K562 (cell line): ENCODE measurements around the gene ROR2. TPM values are rescaled to one million over a fixed set of nuclear protein-coding genes. Genes with fewer than 3 reads are reported as not detected.
A peak's percentile ranks its signal among the peaks of the same experiment; 100 is the strongest.

Experiments used
- ATAC-seq: fragments of 200-7000 bp; cut with Tn5 transposase; 3 replicates; pipeline ENCODE4 v1.9.1; 2020; ENCODE audit warnings: moderate library complexity
- BruUV-seq: library from RNA; stranded (reverse); fragments of 400-500 nt; replicated peaks from 2 replicates; lab custom pipeline; 2021; lab: Mats Ljungman, UMichigan
- CTCF ChIA-PET: fragments of 300-600 bp; formaldehyde crosslinking; extraction: SDS; loops from one replicate; lab custom pipeline; 2021; ENCODE audit warnings: low intra/inter-chr PET ratio; lab: Yijun Ruan, JAX
- POLR2A ChIA-PET: fragments of 300-600, 350-650 bp; sonication (Branson Sonifier 250); formaldehyde crosslinking; extraction: SDS; loops from one replicate; lab custom pipeline; 2021; ENCODE audit warnings: antibody characterized with exemption, inconsistent platforms; lab: Yijun Ruan, JAX
- DNase-seq, 4 experiments: peaks; one replicate each; pipeline versions ENCODE4 v3.0.0 to v3.0.0-alpha.2; 2011 to 2018; ENCODE audit warnings: low spot score in 3 of 4, mixed read lengths in 3 of 4; ENCODE audit errors: extremely low read depth in 1 of 4
- FAIRE-seq: peaks from 2 replicates; lab custom pipeline; 2011; peaks lifted over from hg19 to GRCh38; lab: Jason Lieb, UNC
- H2AFZ ChIP-seq: 2 replicates; pipeline ENCODE4 v1.6.0; 2011; ENCODE audit warnings: low read depth, low read length, control low read depth, inconsistent platforms
- H3K27ac ChIP-seq: fragments of 200-600 bp; 3 replicates; pipeline ENCODE4 v1.8.0; 2011; ENCODE audit warnings: low read depth, mild to moderate bottlenecking, control low read depth, inconsistent platforms, low read length, moderate library complexity, mixed read lengths; ENCODE audit errors: extremely low read depth
- H3K27me3 ChIP-seq, 2 experiments: fragments of 300-600 bp in 1 of 2; 2 replicates in 1 of 2; 3 replicates in 1 of 2; pipeline versions ENCODE4 v1.6.0 to v1.8.0; 2011; ENCODE audit warnings: inconsistent platforms in 2 of 2, low read length in 2 of 2, mild to moderate bottlenecking in 1 of 2, mixed read lengths in 1 of 2, moderate library complexity in 1 of 2; ENCODE audit not compliant: control insufficient read depth in 2 of 2, insufficient read depth in 2 of 2
- H3K36me3 ChIP-seq: fragments of 300-600 bp; 3 replicates; pipeline ENCODE4 v1.8.0; 2011; ENCODE audit warnings: mild to moderate bottlenecking, low read length, inconsistent platforms; ENCODE audit not compliant: control insufficient read depth, insufficient read depth
- H3K4me1 ChIP-seq, 2 experiments: fragments of 200-600 bp in 1 of 2; replicated peaks in 1 of 2; 2 replicates in 1 of 2; 3 replicates in 1 of 2; pipeline versions ENCODE4 v1.5.1 to v1.8.0; 2011; ENCODE audit warnings: inconsistent platforms in 2 of 2, low read length in 2 of 2, mild to moderate bottlenecking in 1 of 2, mixed read lengths in 1 of 2, moderate library complexity in 1 of 2; ENCODE audit not compliant: control insufficient read depth in 2 of 2, insufficient read depth in 2 of 2
- H3K4me2 ChIP-seq: 2 replicates; pipeline ENCODE4 v1.6.1; 2011; ENCODE audit warnings: low read length, control low read depth, inconsistent platforms, mixed read lengths; ENCODE audit not compliant: insufficient read depth
- H3K4me3 ChIP-seq: fragments of 200-600 bp; sonication (generic), shearing (Covaris generic); 2 replicates; pipeline ENCODE4 v1.5.1; 2016; ENCODE audit warnings: control low read depth, inconsistent platforms
- H3K79me2 ChIP-seq: fragments of 200-600 bp; 3 replicates; pipeline ENCODE4 v1.8.0; 2011; ENCODE audit warnings: low read length, inconsistent platforms; ENCODE audit not compliant: control insufficient read depth, insufficient read depth
- H3K9ac ChIP-seq, 2 experiments: 2 replicates each; pipeline versions ENCODE4 v1.6.0 to v1.6.1; 2011; ENCODE audit warnings: low read depth in 2 of 2, low read length in 2 of 2, control low read depth in 1 of 2, inconsistent platforms in 1 of 2, mild to moderate bottlenecking in 1 of 2, mixed read lengths in 1 of 2; ENCODE audit not compliant: insufficient read depth in 1 of 2
- H3K9me1 ChIP-seq: one replicate; pipeline ENCODE4 v1.6.0; 2011; ENCODE audit warnings: inconsistent platforms, mild to moderate bottlenecking, low read length, moderate library complexity; ENCODE audit not compliant: control insufficient read depth, insufficient read depth
- H3K9me3 ChIP-seq: replicated peaks from 2 replicates; pipeline ENCODE4 v1.5.1; 2011; ENCODE audit warnings: low read depth, low read length, inconsistent platforms; ENCODE audit not compliant: control insufficient read depth, insufficient read depth
- H4K20me1 ChIP-seq: replicated peaks from 2 replicates; pipeline ENCODE4 v1.6.1; 2011; ENCODE audit warnings: low read length, inconsistent platforms, mixed read lengths; ENCODE audit not compliant: control insufficient read depth, insufficient read depth
- POU5F1 ChIP-seq: fragments of 150-350 bp; IDR thresholded peaks from 2 replicates; pipeline ENCODE4 v1.6.1; 2014; ENCODE audit warnings: borderline replicate concordance, low read length, low read depth, mild to moderate bottlenecking; ENCODE audit not compliant: partially characterized antibody
- RAD51 ChIP-seq: fragments of 450-650 bp; IDR thresholded peaks from 2 replicates; pipeline ENCODE4 v1.7.1; 2016; ENCODE audit warnings: low read depth, mild to moderate bottlenecking, borderline replicate concordance
- SRSF3 ChIP-seq: fragments of 200-400 bp; formaldehyde crosslinking; IDR thresholded peaks from 2 replicates; pipeline ENCODE4 v1.6.1; 2016; ENCODE audit warnings: mild to moderate bottlenecking, low read length, moderate library complexity; ENCODE audit not compliant: insufficient read depth
- ZFP1 ChIP-seq: fragments of 450-650 bp; formaldehyde crosslinking; IDR thresholded peaks from 2 replicates; pipeline ENCODE4 v1.4.0; 2020; ENCODE audit warnings: mild to moderate bottlenecking, mixed read lengths
- ZKSCAN8 ChIP-seq: fragments of 200-800 bp; sonication (Bioruptor generic); IDR thresholded peaks from 2 replicates; pipeline ENCODE4 v1.6.1; 2016; ENCODE audit warnings: missing genetic modification characterization, missing compliant biosample characterization
- WGBS: fragments of 100-300 bp; shearing (Covaris generic); methylation state at CpG from one replicate; pipeline ENCODE4 v1.1.6; 2016; ENCODE audit warnings: low coverage, mixed read lengths; ENCODE audit not compliant: insufficient coverage; ENCODE audit errors: missing lambda C conversion rate; 5-methylcytosine and 5-hydroxymethylcytosine counted together
- in situ Hi-C: fragments of 300-500 bp; cut with MboI; formaldehyde crosslinking; loops from 4 replicates; pipeline ENCODE4 v1.15.0; 2018; ENCODE audit warnings: inconsistent platforms, mixed read lengths
- intact Hi-C: fragments of 100-400 bp; cut with micrococcal nuclease; formaldehyde crosslinking; loops from 2 replicates; pipeline ENCODE4 v1.14.2; 2022
- polyA plus RNA-seq, 8 experiments: library from polyadenylated mRNA; depleted of rRNA in 4 of 8; stranded (reverse) in 5 of 8; unstranded in 3 of 8; fragments of >200 nt; fragmentation: Nextera tagmentation in 2 of 8; fragmentation: Illumina TruSeq in 1 of 8; extraction: Ambion mirVana in 2 of 8; extraction: Trizol in 1 of 8; gene quantifications; 2 replicates each; pipeline versions ENCODE4 v1.2.1 to v1.2.3, GENCODE V29; 2011 to 2014; ENCODE audit warnings: inconsistent platforms in 1 of 8, missing spikeins in 1 of 8
- total RNA-seq, 7 experiments: library from RNA; depleted of rRNA in 6 of 7; stranded (reverse); fragments of >200 nt in 6 of 7; fragmentation: Illumina TruSeq in 2 of 7; extraction: Trizol in 2 of 7; gene quantifications; 2 replicates each; pipeline versions ENCODE4 v1.2.1 to v1.2.3, GENCODE V29; 2011 to 2021; ENCODE audit warnings: low replicate concordance in 1 of 7
- TF ChIP-seq, protein P1 (sequence below): IDR thresholded peaks from 2 replicates; pipeline ENCODE4 v1.6.1; 2012; ENCODE audit warnings: low read depth, low read length, improper control_type of control experiment, borderline replicate concordance
- TF ChIP-seq, protein P2 (sequence below): sonication (generic); formaldehyde crosslinking; IDR thresholded peaks from 2 replicates; pipeline ENCODE4 v1.8.0; 2022; ENCODE audit warnings: missing genetic modification reagents, mild to moderate bottlenecking, moderate library complexity, borderline replicate concordance
- TF ChIP-seq, protein P3 (sequence below): IDR thresholded peaks from 3 replicates; pipeline ENCODE4 v1.6.1; 2011; ENCODE audit warnings: borderline replicate concordance, mild to moderate bottlenecking, moderate library complexity; ENCODE audit not compliant: insufficient read length; ENCODE audit errors: extremely low read depth
- TF ChIP-seq, protein P4 (sequence below): fragments of 250-450 bp; sonication (Bioruptor Pico); IDR thresholded peaks from 2 replicates; pipeline ENCODE4 v1.8.0; 2021; ENCODE audit warnings: moderate library complexity, mild to moderate bottlenecking, inconsistent platforms

Gene ROR2
- total and polyA plus RNA-seq, 9 of the 15 experiments (the other 6 are each of a cell fraction or from before 2014, with no cell fraction given), result 5.6 to 33.8 (median 15.3) TPM

DNA sequence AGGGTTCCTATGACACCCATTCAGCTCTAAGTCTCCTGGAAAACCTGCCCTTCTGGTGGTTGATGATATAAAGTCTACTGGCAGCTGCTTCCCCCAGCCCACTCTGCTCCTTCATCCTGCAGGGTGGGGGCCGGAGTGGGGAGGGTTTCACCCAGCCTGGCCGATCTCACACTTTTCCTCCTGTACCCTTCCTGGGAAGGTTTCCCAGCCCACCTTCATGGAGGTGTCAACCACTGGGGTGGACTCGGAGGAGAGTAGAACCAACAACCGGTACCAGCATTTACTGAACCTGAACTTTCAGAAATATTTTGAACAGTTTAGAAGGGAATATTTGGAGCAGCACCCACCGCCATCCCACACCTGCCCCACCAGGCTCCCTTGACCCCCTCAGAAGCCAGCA lies 30.4 kb downstream of the ROR2 start:
- 86% methylated on average over 5 of the region's 5 CpGs for WGBS

DNA sequence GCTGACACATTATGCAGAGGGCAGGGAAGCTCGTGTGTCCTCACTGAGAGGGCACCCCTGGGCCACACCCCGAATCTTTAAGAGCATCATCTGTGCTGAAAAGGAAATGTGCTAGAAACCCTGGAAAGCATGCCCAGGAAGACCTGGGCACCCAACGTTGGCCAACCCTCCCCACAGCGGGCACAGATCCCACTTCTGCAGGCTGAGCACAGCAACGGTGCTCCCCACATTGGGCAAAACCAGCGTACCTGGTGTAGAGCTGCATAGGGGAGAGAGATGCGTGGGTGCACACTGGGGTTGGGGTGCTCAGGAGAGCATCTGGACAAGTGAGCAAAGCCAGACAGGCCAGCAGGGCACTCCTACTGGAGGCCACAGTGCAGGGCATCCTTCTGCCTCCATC lies 32.6 kb downstream of the ROR2 start:
- Histone ChIP-seq H3K4me1 (peaks cover 0 to 4% of the 10 kb centered on the region in 2 experiments; a peak in 1 of 5 replicates), H3K36me3 (peaks cover 12% of the 10 kb centered on the region; the same call in 2 of the 3 replicates), H2AFZ (no peak overlapping the region), H3K27ac (no peak overlapping the region), H4K20me1 (no peaks in the 10 kb centered on the region), H3K9ac (peak overlapping the region in 1 of 2 experiments; percentile 33; a peak in 1 of 4 replicates), H3K9me1 (no peaks in the 10 kb centered on the region), H3K9me3 (no peaks in the 10 kb centered on the region), H3K4me2 (no peak overlapping the region), H3K79me2 (peaks cover 78% of the 10 kb centered on the region), H3K4me3 (no peak overlapping the region), H3K27me3 (no peaks in the 10 kb centered on the region)
- 93% methylated on average over 7 of the region's 7 CpGs for WGBS
- BruUV-seq, result no TSS peak
- no peak for DNase-seq
- CTCF ChIA-PET, result no interaction called here
- POLR2A ChIA-PET, result interaction anchor here (0.6 to 3.2 kb wide), 2 partner anchors 10 to 87 kb away, joined by 3 to 20 read pairs; no protein-coding TSS in a partner anchor
- no peak for ATAC-seq
- in situ Hi-C loops (no loop called here), intact Hi-C loops (no loop called here)
- FAIRE-seq, result no peak
- TF ChIP-seq, protein P1, sequence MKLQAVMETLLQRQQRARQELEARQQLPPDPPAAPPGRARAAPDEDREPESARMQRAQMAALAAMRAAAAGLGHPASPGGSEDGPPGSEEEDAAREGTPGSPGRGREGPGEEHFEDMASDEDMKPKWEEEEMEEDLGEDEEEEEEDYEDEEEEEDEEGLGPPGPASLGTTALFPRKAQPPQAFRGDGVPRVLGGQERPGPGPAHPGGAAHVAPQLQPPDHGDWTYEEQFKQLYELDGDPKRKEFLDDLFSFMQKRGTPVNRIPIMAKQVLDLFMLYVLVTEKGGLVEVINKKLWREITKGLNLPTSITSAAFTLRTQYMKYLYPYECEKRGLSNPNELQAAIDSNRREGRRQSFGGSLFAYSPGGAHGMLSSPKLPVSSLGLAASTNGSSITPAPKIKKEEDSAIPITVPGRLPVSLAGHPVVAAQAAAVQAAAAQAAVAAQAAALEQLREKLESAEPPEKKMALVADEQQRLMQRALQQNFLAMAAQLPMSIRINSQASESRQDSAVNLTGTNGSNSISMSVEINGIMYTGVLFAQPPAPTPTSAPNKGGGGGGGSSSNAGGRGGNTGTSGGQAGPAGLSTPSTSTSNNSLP, result no peak
- TF ChIP-seq, protein P2, sequence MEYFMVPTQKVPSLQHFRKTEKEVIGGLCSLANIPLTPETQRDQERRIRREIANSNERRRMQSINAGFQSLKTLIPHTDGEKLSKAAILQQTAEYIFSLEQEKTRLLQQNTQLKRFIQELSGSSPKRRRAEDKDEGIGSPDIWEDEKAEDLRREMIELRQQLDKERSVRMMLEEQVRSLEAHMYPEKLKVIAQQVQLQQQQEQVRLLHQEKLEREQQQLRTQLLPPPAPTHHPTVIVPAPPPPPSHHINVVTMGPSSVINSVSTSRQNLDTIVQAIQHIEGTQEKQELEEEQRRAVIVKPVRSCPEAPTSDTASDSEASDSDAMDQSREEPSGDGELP (CRISPR knock-in tag), result no peak
- TF ChIP-seq SRSF3, result no peak
- no peak for TF ChIP-seq ZFP1 (CRISPR knock-in tag)
- TF ChIP-seq, protein P3, sequence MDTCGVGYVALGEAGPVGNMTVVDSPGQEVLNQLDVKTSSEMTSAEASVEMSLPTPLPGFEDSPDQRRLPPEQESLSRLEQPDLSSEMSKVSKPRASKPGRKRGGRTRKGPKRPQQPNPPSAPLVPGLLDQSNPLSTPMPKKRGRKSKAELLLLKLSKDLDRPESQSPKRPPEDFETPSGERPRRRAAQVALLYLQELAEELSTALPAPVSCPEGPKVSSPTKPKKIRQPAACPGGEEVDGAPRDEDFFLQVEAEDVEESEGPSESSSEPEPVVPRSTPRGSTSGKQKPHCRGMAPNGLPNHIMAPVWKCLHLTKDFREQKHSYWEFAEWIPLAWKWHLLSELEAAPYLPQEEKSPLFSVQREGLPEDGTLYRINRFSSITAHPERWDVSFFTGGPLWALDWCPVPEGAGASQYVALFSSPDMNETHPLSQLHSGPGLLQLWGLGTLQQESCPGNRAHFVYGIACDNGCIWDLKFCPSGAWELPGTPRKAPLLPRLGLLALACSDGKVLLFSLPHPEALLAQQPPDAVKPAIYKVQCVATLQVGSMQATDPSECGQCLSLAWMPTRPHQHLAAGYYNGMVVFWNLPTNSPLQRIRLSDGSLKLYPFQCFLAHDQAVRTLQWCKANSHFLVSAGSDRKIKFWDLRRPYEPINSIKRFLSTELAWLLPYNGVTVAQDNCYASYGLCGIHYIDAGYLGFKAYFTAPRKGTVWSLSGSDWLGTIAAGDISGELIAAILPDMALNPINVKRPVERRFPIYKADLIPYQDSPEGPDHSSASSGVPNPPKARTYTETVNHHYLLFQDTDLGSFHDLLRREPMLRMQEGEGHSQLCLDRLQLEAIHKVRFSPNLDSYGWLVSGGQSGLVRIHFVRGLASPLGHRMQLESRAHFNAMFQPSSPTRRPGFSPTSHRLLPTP, result no peak
- TF ChIP-seq POU5F1, result no peak
- TF ChIP-seq ZKSCAN8, result no peak

More for the DNA sequence above, 30.4 kb downstream of the ROR2 start:
- no peak for TF ChIP-seq RAD51
- TF ChIP-seq, protein P4, sequence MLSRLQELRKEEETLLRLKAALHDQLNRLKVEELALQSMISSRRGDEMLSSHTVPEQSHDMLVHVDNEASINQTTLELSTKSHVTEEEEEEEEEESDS, result no peak
- TF ChIP-seq, all 486 proteins: peak for 0
- Histone ChIP-seq H3K79me2 (peaks cover 82% of the 10 kb centered on the region), H3K36me3 (peaks cover 19% of the 10 kb centered on the region; the same call in 2 of the 3 replicates), H3K9me3 (no peaks in the 10 kb centered on the region), H2AFZ (no peak overlapping the region), H3K4me2 (no peak overlapping the region), H3K9ac (0 out of 4 replicates have a peak overlapping the region, but pooled peaks of 1 of the 2 experiments have one; percentile 2), H4K20me1 (no peaks in the 10 kb centered on the region), H3K27ac (no peak overlapping the region), H3K4me3 (no peak overlapping the region), H3K27me3 (no peaks in the 10 kb centered on the region), H3K4me1 (peaks cover 0 to 4% of the 10 kb centered on the region in 2 experiments; a peak in 1 of 5 replicates), H3K9me1 (no peaks in the 10 kb centered on the region)
- in situ Hi-C loops (no loop called here), intact Hi-C loops (no loop called here)
- ChIA-PET CTCF (no interaction called here), POLR2A (interaction anchor here (0.6 to 3.2 kb wide), 2 partner anchors 8 to 13 kb away, joined by 4 to 20 read pairs; no protein-coding TSS in a partner anchor)
- FAIRE-seq (no peak), ATAC-seq (no peak), DNase-seq (no peak)
- no TSS peak for BruUV-seq
